Naive thymus-derived CD4-positive, alpha-beta T cell (primary cell): ENCODE results near the gene TMEM174. TPM values are rescaled to one million over a fixed set of nuclear protein-coding genes. Genes with fewer than 3 reads are reported as not detected.

Source experiments
- ATAC-seq: fragments of 150-1000 bp; cut with Tn5 transposase; 2 replicates; pipeline ENCODE4 v1.10.0; 2021; ENCODE audit warnings: mild to moderate bottlenecking, moderate library complexity
- CTCF ChIA-PET: fragments of 350-600 bp; sonication (Branson Sonifier 250); formaldehyde crosslinking; loops from one replicate; lab custom pipeline; 2021; ENCODE audit warnings: antibody characterized with exemption; lab: Charles Lee
- POLR2A ChIA-PET: fragments of 350-600 bp; sonication (Branson Sonifier 250); formaldehyde crosslinking; loops from one replicate; lab custom pipeline; 2021; ENCODE audit warnings: antibody characterized with exemption, inconsistent platforms; lab: Charles Lee
- DNase-seq, 9 donors: peaks; one replicate each; pipeline versions ENCODE4 v3.0.0 to v3.0.0-alpha.2; 2020 to 2022; ENCODE audit warnings: mixed read lengths in 1 of 9
- H3K27ac ChIP-seq: one replicate; pipeline ENCODE4 v1.7.0; 2013; ENCODE audit warnings: mild to moderate bottlenecking, low read depth, low read length, moderate library complexity
- H3K27me3 ChIP-seq, 2 donors: one replicate each; pipeline ENCODE4 v1.7.0; 2013; ENCODE audit warnings: low read length in 2 of 2, mild to moderate bottlenecking in 2 of 2, moderate library complexity in 2 of 2; ENCODE audit not compliant: control insufficient read depth in 2 of 2, insufficient read depth in 2 of 2
- H3K36me3 ChIP-seq, 3 experiments: 1 replicate in 2 of 3; 2 replicates in 1 of 3; pipeline ENCODE4 v1.7.0; 2013; ENCODE audit warnings: low read length in 3 of 3, mild to moderate bottlenecking in 3 of 3, moderate library complexity in 1 of 3; ENCODE audit not compliant: insufficient read depth in 3 of 3, control insufficient read depth in 2 of 3
- H3K4me1 ChIP-seq, 2 donors: one replicate each; pipeline ENCODE4 v1.7.0; 2013; ENCODE audit warnings: low read length in 2 of 2, mild to moderate bottlenecking in 2 of 2, moderate library complexity in 1 of 2; ENCODE audit not compliant: control insufficient read depth in 2 of 2, insufficient read depth in 2 of 2
- H3K4me3 ChIP-seq: 2 replicates; pipeline ENCODE4 v1.7.0; 2013; ENCODE audit warnings: mild to moderate bottlenecking, low read length
- H3K9me3 ChIP-seq, 3 experiments: 1 replicate in 2 of 3; 2 replicates in 1 of 3; pipeline ENCODE4 v1.7.0; 2013; ENCODE audit warnings: low read length in 3 of 3; ENCODE audit not compliant: control insufficient read depth in 2 of 3
- H3K27ac Mint-ChIP-seq, 9 donors: one replicate each; pipeline ENCODE4 v1.8.0; 2020 to 2022; ENCODE audit warnings: mixed read lengths in 9 of 9, mild to moderate bottlenecking in 8 of 9, moderate library complexity in 5 of 9, inconsistent platforms in 2 of 9
- H3K27me3 Mint-ChIP-seq, 5 donors: one replicate each; pipeline ENCODE4 v1.8.0; 2021 to 2022; ENCODE audit warnings: mixed read lengths in 5 of 5, mild to moderate bottlenecking in 1 of 5
- H3K36me3 Mint-ChIP-seq, 5 donors: one replicate each; pipeline ENCODE4 v1.8.0; 2020 to 2022; ENCODE audit warnings: mixed read lengths in 5 of 5, mild to moderate bottlenecking in 3 of 5, inconsistent platforms in 1 of 5
- H3K4me1 Mint-ChIP-seq, 7 donors: one replicate each; pipeline ENCODE4 v1.8.0; 2020 to 2022; ENCODE audit warnings: mixed read lengths in 7 of 7, mild to moderate bottlenecking in 3 of 7, inconsistent platforms in 1 of 7
- H3K4me3 Mint-ChIP-seq, 10 donors: one replicate each; pipeline ENCODE4 v1.8.0; 2020 to 2022; ENCODE audit warnings: mild to moderate bottlenecking in 10 of 10, mixed read lengths in 10 of 10, moderate library complexity in 6 of 10, inconsistent platforms in 2 of 10
- H3K9me3 Mint-ChIP-seq, 11 donors: one replicate each; pipeline ENCODE4 v1.8.0; 2020 to 2022; ENCODE audit warnings: mixed read lengths in 11 of 11, mild to moderate bottlenecking in 4 of 11, inconsistent platforms in 1 of 11, moderate library complexity in 1 of 11
- intact Hi-C, 2 donors: fragments of 100-400 bp; cut with micrococcal nuclease; formaldehyde crosslinking; loops; one replicate each; pipeline ENCODE4 v1.15.1; 2023
- polyA plus RNA-seq, 2 donors: library from polyadenylated mRNA; unstranded; fragments of 300-500 nt; fragmentation: Illumina TruSeq; gene quantifications; one replicate each; pipeline ENCODE4 v1.2.3, GENCODE V29; 2021
- total RNA-seq, 6 experiments: library from RNA in 5 of 6; stranded (reverse) in 5 of 6; gene quantifications; 1 replicate in 5 of 6; 2 replicates in 1 of 6; pipeline ENCODE4 v1.2.3 and lab custom pipeline; 2021 to 2026

The TMEM174 gene
- total and polyA plus RNA-seq, 7 experiments from 2014 or later: not detected

GRCh38 chr5:73198833-73199592, 26.0 kb downstream of the TMEM174 start:
- H3K27me3 Mint-ChIP-seq: peaks cover 48 to 79% (median 69%) of the 10 kb centered on the region in 5 donors
- intact Hi-C loops: no loop called here

DNA sequence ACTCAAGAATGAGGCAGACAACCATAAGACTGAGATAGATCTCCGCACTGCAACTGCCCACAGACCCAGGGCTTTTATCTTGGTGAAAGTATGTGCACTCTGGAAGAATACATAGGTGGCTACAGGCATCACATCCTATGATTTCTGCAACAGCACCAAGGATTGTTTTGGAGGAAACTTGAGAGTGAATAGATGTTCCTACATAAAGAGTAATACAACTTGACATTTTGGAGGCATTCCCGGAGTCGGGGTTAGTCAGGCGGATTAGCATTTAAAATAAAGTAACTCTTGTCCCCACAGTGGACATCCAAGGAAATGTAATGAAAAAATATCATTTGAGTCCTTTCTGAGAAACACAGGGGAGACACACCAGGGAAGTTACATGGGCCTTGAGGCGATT, 26.7 kb downstream of the TMEM174 start:
- no peaks in the 10 kb centered on the region for H3K4me1 ChIP-seq
- intact Hi-C loops: no loop called here
- peaks cover 0 to 3% of the 10 kb centered on the region in 2 donors for H3K27me3 ChIP-seq
- ChIA-PET POLR2A (no interaction called here), CTCF (no interaction called here)
- H3K9me3 Mint-ChIP-seq: peaks cover 0 to 4% (median 0%) of the 10 kb centered on the region in 11 donors
- no peak overlapping the region for H3K27ac ChIP-seq
- H3K9me3 ChIP-seq: no peaks in the 10 kb centered on the region
- DNase-seq (no peak), ATAC-seq (no peak)
- no peak overlapping the region for H3K4me3 ChIP-seq
- H3K27ac Mint-ChIP-seq: no peak overlapping the region
- H3K36me3 ChIP-seq: no peaks in the 10 kb centered on the region
- H3K36me3 Mint-ChIP-seq: peaks cover 0 to 3% (median 0%) of the 10 kb centered on the region in 5 donors
- no peak overlapping the region for H3K4me3 Mint-ChIP-seq
- H3K27me3 Mint-ChIP-seq: peaks cover 43 to 77% (median 67%) of the 10 kb centered on the region in 5 donors
- H3K4me1 Mint-ChIP-seq: peaks cover 0 to 5% (median 3%) of the 10 kb centered on the region in 7 donors

More at GRCh38 chr5:73198833-73199592, 26.0 kb downstream of the TMEM174 start:
- H3K27ac ChIP-seq: no peak overlapping the region
- H3K4me1 Mint-ChIP-seq: peaks cover 0 to 5% (median 3%) of the 10 kb centered on the region in 7 donors
- H3K36me3 ChIP-seq: no peaks in the 10 kb centered on the region
- H3K36me3 Mint-ChIP-seq: peaks cover 0 to 3% (median 0%) of the 10 kb centered on the region in 5 donors
- ChIA-PET POLR2A (no interaction called here), CTCF (no interaction called here)
- no peak for DNase-seq
- H3K27me3 ChIP-seq: no peaks in the 10 kb centered on the region
- no peaks in the 10 kb centered on the region for H3K4me1 ChIP-seq
- H3K4me3 Mint-ChIP-seq: no peak overlapping the region
- ATAC-seq: no peak
- no peak overlapping the region for H3K27ac Mint-ChIP-seq
- no peak overlapping the region for H3K4me3 ChIP-seq
- peaks cover 0 to 4% (median 0%) of the 10 kb centered on the region in 11 donors for H3K9me3 Mint-ChIP-seq
- H3K9me3 ChIP-seq: no peaks in the 10 kb centered on the region

DNA sequence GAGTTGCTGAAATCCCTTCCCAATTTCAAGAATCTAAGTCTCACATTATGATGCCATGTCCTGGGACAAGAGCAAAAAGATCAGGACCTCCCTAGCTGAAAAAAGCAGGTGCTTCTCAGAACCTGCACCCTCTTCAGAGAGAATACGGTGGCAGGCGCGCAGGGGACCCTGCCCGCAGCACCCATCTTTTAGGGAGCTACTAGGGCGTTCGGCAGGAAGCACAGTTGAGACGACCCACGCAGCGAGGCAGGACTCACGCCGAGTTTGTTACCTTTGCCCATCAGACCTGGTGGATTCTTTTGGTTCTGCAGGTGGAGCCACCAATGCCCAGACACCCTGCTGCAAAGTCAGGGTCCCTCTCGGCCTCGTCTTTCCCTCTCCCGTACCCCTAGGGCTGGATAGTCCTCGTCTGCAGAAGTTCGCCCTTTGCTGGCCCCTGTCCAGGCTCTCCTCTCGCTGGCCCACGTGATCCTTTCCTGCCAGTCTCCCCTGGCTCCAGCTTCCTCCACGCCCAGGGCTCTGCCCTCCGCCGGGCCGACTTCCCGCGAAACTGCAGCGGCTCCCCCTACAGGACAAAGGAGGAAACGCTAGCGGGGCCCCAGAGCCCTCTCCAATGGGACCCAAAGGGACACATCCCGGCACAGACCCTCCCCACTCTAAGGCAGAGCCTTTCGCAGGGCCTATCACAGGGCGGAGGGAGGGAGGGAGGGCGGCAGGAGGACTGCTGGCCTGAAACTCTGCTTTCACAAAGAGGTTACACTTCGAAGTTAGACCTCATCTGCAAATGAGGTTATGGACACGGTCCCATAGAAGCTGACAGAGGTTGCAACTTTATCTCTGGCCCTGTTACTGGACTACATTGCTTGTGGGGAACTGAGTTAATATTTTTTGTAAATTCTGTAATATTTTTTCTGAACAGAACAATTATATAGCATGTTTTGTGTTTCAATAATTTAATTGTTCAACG, 28.8 kb downstream of the TMEM174 start:
- CTCF ChIA-PET: interaction anchor here (0.6 to 1.0 kb wide), 3 partner anchors 118 to 591 kb away, joined by 3 read pairs; no protein-coding TSS in a partner anchor
- POLR2A ChIA-PET: no interaction called here
- H3K36me3 ChIP-seq: no peaks in the 10 kb centered on the region

DNA sequence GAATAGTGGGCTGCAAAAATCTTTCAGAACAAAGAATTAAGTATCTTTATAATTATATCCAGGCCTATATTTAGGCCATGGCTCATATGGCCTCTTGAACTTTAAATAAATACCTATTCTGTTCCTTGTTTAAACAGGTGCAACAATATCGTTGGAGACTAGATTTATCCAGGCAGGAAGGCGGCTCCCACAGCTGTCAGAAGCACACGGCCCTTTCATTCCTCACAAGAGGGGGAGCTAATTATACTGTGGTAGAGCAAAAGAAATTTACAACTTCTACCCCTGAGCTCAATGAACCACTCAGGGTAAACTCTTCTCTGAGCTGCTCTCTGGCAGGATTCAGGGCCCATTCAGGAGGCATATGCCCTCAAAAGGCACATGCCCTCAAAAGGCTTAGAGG, 31.3 kb downstream of the TMEM174 start:
- no peak overlapping the region for H3K27ac Mint-ChIP-seq
- intact Hi-C loops: no loop called here
- H3K27me3 Mint-ChIP-seq: peaks cover 31 to 78% (median 70%) of the 10 kb centered on the region in 5 donors
- H3K4me3 ChIP-seq: no peak overlapping the region
- ATAC-seq (no peak), DNase-seq (no peak)
- H3K4me1 Mint-ChIP-seq: peaks cover 0 to 5% (median 3%) of the 10 kb centered on the region in 7 donors
- ChIA-PET POLR2A (no interaction called here), CTCF (interaction anchor here (1.3 kb wide), 1 partner anchor 295 kb away, joined by 3 read pairs; no protein-coding TSS in a partner anchor)
- H3K4me1 ChIP-seq: no peaks in the 10 kb centered on the region
- H3K9me3 Mint-ChIP-seq: peaks cover 5 to 28% (median 14%) of the 10 kb centered on the region in 11 donors
- no peak overlapping the region for H3K27ac ChIP-seq
- H3K36me3 Mint-ChIP-seq: peaks cover 0 to 18% (median 4%) of the 10 kb centered on the region in 5 donors
- H3K4me3 Mint-ChIP-seq: no peak overlapping the region
- H3K27me3 ChIP-seq: peaks cover 0 to 11% of the 10 kb centered on the region in 2 donors
- no peaks in the 10 kb centered on the region for H3K9me3 ChIP-seq
- no peaks in the 10 kb centered on the region for H3K36me3 ChIP-seq

More for the DNA sequence above, 28.8 kb downstream of the TMEM174 start:
- intact Hi-C loops: loop anchor here (1.0 to 2.0 kb wide), 6 partner anchors 67 to 835 kb away; no protein-coding TSS in a partner anchor
- Mint-ChIP-seq H3K4me1 (peaks cover 0 to 5% (median 3%) of the 10 kb centered on the region in 7 donors), H3K4me3 (peak overlapping the region in 5 of 10 donors; percentile 29 to 62 (median 51)), H3K9me3 (peaks cover 0 to 9% (median 4%) of the 10 kb centered on the region in 11 donors), H3K36me3 (peaks cover 0 to 6% (median 0%) of the 10 kb centered on the region in 5 donors), H3K27ac (peak overlapping the region in 1 of 9 donors; percentile 15), H3K27me3 (peaks cover 42 to 76% (median 63%) of the 10 kb centered on the region in 5 donors)
- H3K4me3 ChIP-seq: no peak overlapping the region
- H3K27me3 ChIP-seq: peaks cover 0 to 11% of the 10 kb centered on the region in 2 donors
- H3K4me1 ChIP-seq: no peaks in the 10 kb centered on the region
- DNase-seq: peak; percentile 32 to 72 (median 59)
- H3K27ac ChIP-seq: no peak overlapping the region
- ATAC-seq: peak; percentile 84
- H3K9me3 ChIP-seq: no peaks in the 10 kb centered on the region

DNA sequence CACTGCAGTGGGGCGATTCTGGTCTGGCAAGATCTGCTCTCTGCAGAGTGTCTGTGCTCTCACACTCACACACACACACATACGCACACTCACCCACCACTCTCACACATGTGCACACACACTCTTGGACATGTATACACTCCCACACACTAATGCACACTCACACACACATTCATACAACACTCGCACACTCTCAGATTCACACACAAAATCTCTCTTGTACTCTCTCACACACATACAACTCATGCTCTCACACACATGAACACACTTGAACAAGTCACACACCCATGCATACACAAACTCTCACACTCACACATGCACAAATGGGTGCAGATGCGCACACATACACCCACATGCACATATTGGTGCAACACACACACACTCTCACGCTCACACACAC, 31.7 kb downstream of the TMEM174 start:
- Mint-ChIP-seq H3K36me3 (peaks cover 0 to 21% (median 7%) of the 10 kb centered on the region in 5 donors), H3K27me3 (peaks cover 30 to 78% (median 70%) of the 10 kb centered on the region in 5 donors)

DNA sequence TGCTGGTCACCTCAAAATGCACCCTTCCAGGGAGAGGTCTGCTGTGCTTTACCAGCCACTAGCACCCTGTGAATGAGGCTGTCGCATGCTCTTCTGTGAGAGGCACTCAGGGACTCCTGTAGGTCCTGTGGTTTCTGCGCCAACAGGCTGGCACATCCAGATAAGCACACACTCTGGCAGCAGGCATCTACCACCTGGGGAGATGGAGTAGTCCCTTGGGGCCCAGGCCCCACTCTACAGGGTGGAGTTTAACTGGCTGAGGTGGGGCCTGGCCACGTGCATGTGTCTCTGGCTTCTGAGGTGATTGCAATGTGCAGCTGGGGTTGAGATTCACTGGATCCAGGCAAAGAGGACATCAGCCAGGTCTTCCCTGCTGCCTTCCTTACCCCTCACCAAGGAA, 32.3 kb downstream of the TMEM174 start:
- ChIA-PET CTCF (no interaction called here), POLR2A (no interaction called here)
- H3K27ac ChIP-seq: no peak overlapping the region
- H3K4me3 Mint-ChIP-seq: no peak overlapping the region
- H3K9me3 ChIP-seq: no peaks in the 10 kb centered on the region
- peaks cover 0 to 5% (median 3%) of the 10 kb centered on the region in 7 donors for H3K4me1 Mint-ChIP-seq
- H3K27ac Mint-ChIP-seq: no peak overlapping the region
- peaks cover 0 to 11% of the 10 kb centered on the region in 2 donors for H3K27me3 ChIP-seq
- ATAC-seq: no peak
- no peak overlapping the region for H3K4me3 ChIP-seq
- no peak for DNase-seq
- H3K9me3 Mint-ChIP-seq: peaks cover 8 to 37% (median 19%) of the 10 kb centered on the region in 11 donors
- no peaks in the 10 kb centered on the region for H3K36me3 ChIP-seq
- peaks cover 34 to 80% (median 73%) of the 10 kb centered on the region in 5 donors for H3K27me3 Mint-ChIP-seq
- peaks cover 0 to 25% (median 8%) of the 10 kb centered on the region in 5 donors for H3K36me3 Mint-ChIP-seq
- H3K4me1 ChIP-seq: no peaks in the 10 kb centered on the region
- intact Hi-C loops: no loop called here

More for the DNA sequence above, 31.7 kb downstream of the TMEM174 start:
- no peak overlapping the region for H3K4me3 Mint-ChIP-seq
- ATAC-seq (no peak), DNase-seq (no peak)
- ChIA-PET POLR2A (no interaction called here), CTCF (interaction anchor here (1.3 kb wide), 1 partner anchor 294 kb away, joined by 3 read pairs; no protein-coding TSS in a partner anchor)
- no peak overlapping the region for H3K4me3 ChIP-seq
- H3K4me1 Mint-ChIP-seq: peaks cover 0 to 5% (median 3%) of the 10 kb centered on the region in 7 donors
- no peaks in the 10 kb centered on the region for H3K4me1 ChIP-seq
- peaks cover 0 to 11% of the 10 kb centered on the region in 2 donors for H3K27me3 ChIP-seq
- H3K9me3 ChIP-seq: no peaks in the 10 kb centered on the region
- peaks cover 8 to 32% (median 16%) of the 10 kb centered on the region in 11 donors for H3K9me3 Mint-ChIP-seq
- no peak overlapping the region for H3K27ac Mint-ChIP-seq
- intact Hi-C loops: no loop called here
- H3K27ac ChIP-seq: no peak overlapping the region
- no peaks in the 10 kb centered on the region for H3K36me3 ChIP-seq
